Activated naive CD4-positive, alpha-beta T cell treated with anti-CD3 and anti-CD28 coated beads, Interleukin-2, amount 50 U/mL, for 72 hours (primary cell): ENCODE data around the gene TRIM3. TPM values are rescaled to one million over a fixed set of nuclear protein-coding genes. Genes with fewer than 3 reads are reported as not detected.

Source experiments
- ATAC-seq, 2 donors: fragments of 150-1000 bp; cut with Tn5 transposase; 2 replicates each; pipeline ENCODE4 v1.10.0; 2021; ENCODE audit warnings: mild to moderate bottlenecking in 2 of 2, moderate library complexity in 2 of 2
- DNase-seq, 2 donors: peaks; one replicate each; pipeline ENCODE4 v3.0.0; 2021 to 2022; ENCODE audit warnings: low spot score in 2 of 2
- H3K27ac Mint-ChIP-seq, 2 donors: one replicate each; pipeline ENCODE4 v1.8.0; 2022; ENCODE audit warnings: mild to moderate bottlenecking in 2 of 2, mixed read lengths in 2 of 2
- H3K36me3 Mint-ChIP-seq, 2 donors: one replicate each; pipeline ENCODE4 v1.8.0; 2022; ENCODE audit warnings: mixed read lengths in 2 of 2
- H3K9me3 Mint-ChIP-seq, 2 donors: one replicate each; pipeline ENCODE4 v1.8.0; 2022; ENCODE audit warnings: mixed read lengths in 2 of 2
- total RNA-seq, 2 donors: library from RNA; stranded (reverse); gene quantifications; one replicate each; pipeline ENCODE4 v1.2.3, GENCODE V29; 2022

Gene TRIM3
- total RNA-seq, 2 donors from 2014 or later = 4.7 to 19.0 TPM

- no peaks in the 10 kb centered on the region for H3K9me3 Mint-ChIP-seq
- peaks cover 14 to 24% of the 10 kb centered on the region in 2 donors for H3K36me3 Mint-ChIP-seq
- no peak overlapping the region for H3K27ac Mint-ChIP-seq
- DNase-seq = no peak
- ATAC-seq = no peak
Measured at GRCh38 chr11:6485661-6486060, 11.9 kb upstream of the TRIM3 start.

GRCh38 chr11:6483015-6483414 lies 9.3 kb upstream of the TRIM3 start:
- H3K27ac Mint-ChIP-seq = peak overlapping the region; percentile 97 to 99
- peaks cover 14 to 24% of the 10 kb centered on the region in 2 donors for H3K36me3 Mint-ChIP-seq
- DNase-seq (no peak), ATAC-seq (no peak)
- H3K9me3 Mint-ChIP-seq = no peaks in the 10 kb centered on the region

- DNase-seq (no peak), ATAC-seq (no peak)
- peak overlapping the region; percentile 97 to 99 for H3K27ac Mint-ChIP-seq
- no peaks in the 10 kb centered on the region for H3K9me3 Mint-ChIP-seq
- peaks cover 14 to 24% of the 10 kb centered on the region in 2 donors for H3K36me3 Mint-ChIP-seq
Measured at GRCh38 chr11:6482441-6482840, 8.7 kb upstream of the TRIM3 start.

GRCh38 chr11:6481924-6482275 lies 8.2 kb upstream of the TRIM3 start:
- ATAC-seq (peak in 1 of 2 donors; percentile 2), DNase-seq (peak in 1 of 2 donors; percentile 55)
- peaks cover 14 to 24% of the 10 kb centered on the region in 2 donors for H3K36me3 Mint-ChIP-seq
- no peaks in the 10 kb centered on the region for H3K9me3 Mint-ChIP-seq
- peak overlapping the region; percentile 97 to 99 for H3K27ac Mint-ChIP-seq

GRCh38 chr11:6481012-6481923 lies 7.5 kb upstream of the TRIM3 start, which contains the start of the genes ARFIP2 and TIMM10B:
TSS of gene ARFIP2 (minus strand) at chr11:6481331. CDS start at chr11:6480421, 910 bp downstream.
TSS of gene TIMM10B (plus strand) at chr11:6481501. CDS start at chr11:6481517, 16 bp downstream.
- Mint-ChIP-seq H3K36me3 (peaks cover 14 to 24% of the 10 kb centered on the region in 2 donors), H3K27ac (peak within 1 kb of the TSS; percentile 97 to 99), H3K9me3 (no peaks in the 10 kb centered on the region)
- ATAC-seq (peak; percentile 99), DNase-seq (peak; percentile 94 to 98)

- Mint-ChIP-seq H3K36me3 (peaks cover 14 to 24% of the 10 kb centered on the region in 2 donors), H3K27ac (peak overlapping the region; percentile 97 to 99), H3K9me3 (no peaks in the 10 kb centered on the region)
- no peak for ATAC-seq
- DNase-seq = no peak
Measured at GRCh38 chr11:6480299-6480914, 6.7 kb upstream of the TRIM3 start.

- no peaks in the 10 kb centered on the region for H3K9me3 Mint-ChIP-seq
- no peak for DNase-seq
- peaks cover 0 to 4% of the 10 kb centered on the region in 2 donors for H3K36me3 Mint-ChIP-seq
- H3K27ac Mint-ChIP-seq = no peak overlapping the region
- ATAC-seq = no peak
Measured at GRCh38 chr11:6476571-6476970, 2.8 kb upstream of the TRIM3 start.

GRCh38 chr11:6475936-6476335 lies 2.2 kb upstream of the TRIM3 start:
- DNase-seq (no peak), ATAC-seq (no peak)
- no peaks in the 10 kb centered on the region for H3K9me3 Mint-ChIP-seq
- H3K27ac Mint-ChIP-seq = peak overlapping the region in 1 of 2 donors; percentile 55
- no peaks in the 10 kb centered on the region for H3K36me3 Mint-ChIP-seq

GRCh38 chr11:6474806-6475500 lies 1.2 kb upstream of the TRIM3 start:
- H3K27ac Mint-ChIP-seq = peak overlapping the region in 1 of 2 donors; percentile 55
- no peak for ATAC-seq
- no peaks in the 10 kb centered on the region for H3K36me3 Mint-ChIP-seq
- no peak for DNase-seq
- no peaks in the 10 kb centered on the region for H3K9me3 Mint-ChIP-seq

- DNase-seq (no peak), ATAC-seq (no peak)
- no peaks in the 10 kb centered on the region for H3K36me3 Mint-ChIP-seq
- H3K27ac Mint-ChIP-seq = peak overlapping the region in 1 of 2 donors; percentile 53
- H3K9me3 Mint-ChIP-seq = no peaks in the 10 kb centered on the region
Measured at GRCh38 chr11:6474413-6474792, 662 bp upstream of the TRIM3 start.

GRCh38 chr11:6472934-6473333 lies 807 bp downstream of the TRIM3 start:
- H3K36me3 Mint-ChIP-seq = no peaks in the 10 kb centered on the region
- peak in 1 of 2 donors; percentile 1 for ATAC-seq
- H3K27ac Mint-ChIP-seq = no peak overlapping the region
- H3K9me3 Mint-ChIP-seq = no peaks in the 10 kb centered on the region
- no peak for DNase-seq

- Mint-ChIP-seq H3K27ac (no peak overlapping the region), H3K36me3 (no peaks in the 10 kb centered on the region), H3K9me3 (no peaks in the 10 kb centered on the region)
- DNase-seq = no peak
- no peak for ATAC-seq
Measured at GRCh38 chr11:6469599-6469998, 4.1 kb downstream of the TRIM3 start.

- H3K9me3 Mint-ChIP-seq = no peaks in the 10 kb centered on the region
Measured at GRCh38 chr11:6468712-6469495, 4.8 kb downstream of the TRIM3 start.

GRCh38 chr11:6459099-6459450 lies 14.7 kb downstream of the TRIM3 start:
- Mint-ChIP-seq H3K9me3 (no peaks in the 10 kb centered on the region), H3K27ac (no peak overlapping the region), H3K36me3 (no peaks in the 10 kb centered on the region)
- no peak for ATAC-seq
- no peak for DNase-seq

More at GRCh38 chr11:6468712-6469495, 4.8 kb downstream of the TRIM3 start:
- Mint-ChIP-seq H3K27ac (no peak overlapping the region), H3K36me3 (no peaks in the 10 kb centered on the region)
- ATAC-seq (peak in 1 of 2 donors; percentile 46), DNase-seq (no peak)

- ATAC-seq = no peak
Measured at GRCh38 chr11:6458352-6459098, 15.2 kb downstream of the TRIM3 start.

More at GRCh38 chr11:6458352-6459098, 15.2 kb downstream of the TRIM3 start:
- Mint-ChIP-seq H3K27ac (peak overlapping the region in 1 of 2 donors; percentile 40), H3K36me3 (no peaks in the 10 kb centered on the region), H3K9me3 (no peaks in the 10 kb centered on the region)
- no peak for DNase-seq
